GM21528 (cell line): Measurements from ENCODE around the gene TPSB2.
"Not testable (repeated sequence)": the region's sequence is repeated elsewhere in the genome, so short reads cannot be mapped to it uniquely, and the experiment has no call there.

Source experiments
- ATAC-seq: cut with Tn5 transposase; IDR thresholded peaks from one replicate; pipeline ENCODE4 v1.9.1; 2021; ENCODE audit warnings: mild to moderate bottlenecking, moderate library complexity; ENCODE audit not compliant: unreplicated experiment, low FRiP score

The TPSB2 gene

GRCh38 chr16:1209081-1209480 is 20.9 kb downstream of the TPSB2 start:
- no peak for ATAC-seq

- ATAC-seq = no peak
Observed at GRCh38 chr16:1208239-1208830, 21.6 kb downstream of the TPSB2 start.

DNA sequence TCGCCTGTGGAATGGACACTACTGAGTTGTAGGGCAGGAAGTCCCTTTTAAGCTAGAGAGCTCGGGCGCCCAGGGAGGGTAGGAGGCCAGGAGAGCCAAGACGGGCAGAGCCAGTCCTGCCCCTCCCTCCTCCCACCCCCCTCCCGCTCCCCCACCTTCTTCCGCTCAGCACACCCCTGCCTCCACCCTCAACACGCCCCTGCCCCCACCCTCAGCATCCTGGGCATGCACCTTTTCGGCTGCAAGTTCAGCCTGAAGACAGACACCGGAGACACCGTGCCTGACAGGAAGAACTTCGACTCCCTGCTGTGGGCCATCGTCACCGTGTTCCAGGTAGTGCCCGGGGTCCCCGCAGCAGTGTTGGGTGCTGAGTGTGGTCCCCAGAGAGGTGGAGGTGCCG is 23.2 kb downstream of the TPSB2 start:
- ATAC-seq = no peak

DNA sequence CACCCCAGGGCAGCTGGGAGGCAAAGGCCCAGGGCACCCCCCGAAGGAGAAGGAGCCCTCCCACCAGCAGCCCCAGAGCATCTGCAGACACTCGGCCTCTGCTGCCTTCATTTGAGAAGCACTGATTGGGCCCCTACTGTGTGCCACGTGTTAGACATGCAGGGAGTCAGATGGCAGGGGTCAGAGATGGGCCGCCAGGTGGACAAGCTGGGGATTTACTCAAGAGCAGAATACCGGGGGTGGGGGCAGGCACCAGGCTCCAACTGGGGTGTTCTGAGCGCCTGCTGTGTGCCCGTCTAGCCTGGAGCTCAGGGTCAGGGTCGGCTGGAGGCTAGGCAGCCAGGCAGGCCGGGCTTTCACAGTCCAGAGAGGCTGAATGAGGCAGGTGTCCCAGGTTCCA is 23.7 kb downstream of the TPSB2 start:
- ATAC-seq = no peak

DNA sequence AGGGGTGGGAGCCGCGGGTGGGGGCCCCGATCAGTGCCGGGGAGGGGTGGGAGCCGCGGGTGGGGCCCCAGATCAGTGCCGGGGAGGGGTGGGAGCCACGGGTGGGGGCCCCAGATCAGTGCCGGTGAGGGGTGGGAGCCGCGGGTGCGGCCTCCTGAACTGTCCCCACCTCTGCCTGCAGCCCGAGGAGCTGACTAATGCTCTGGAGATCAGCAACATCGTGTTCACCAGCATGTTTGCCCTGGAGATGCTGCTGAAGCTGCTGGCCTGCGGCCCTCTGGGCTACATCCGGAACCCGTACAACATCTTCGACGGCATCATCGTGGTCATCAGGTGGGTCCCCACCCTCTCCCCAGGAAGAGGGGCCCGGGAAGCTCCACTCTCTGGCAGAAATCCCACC is 25.1 kb downstream of the TPSB2 start:
- ATAC-seq = no peak

DNA sequence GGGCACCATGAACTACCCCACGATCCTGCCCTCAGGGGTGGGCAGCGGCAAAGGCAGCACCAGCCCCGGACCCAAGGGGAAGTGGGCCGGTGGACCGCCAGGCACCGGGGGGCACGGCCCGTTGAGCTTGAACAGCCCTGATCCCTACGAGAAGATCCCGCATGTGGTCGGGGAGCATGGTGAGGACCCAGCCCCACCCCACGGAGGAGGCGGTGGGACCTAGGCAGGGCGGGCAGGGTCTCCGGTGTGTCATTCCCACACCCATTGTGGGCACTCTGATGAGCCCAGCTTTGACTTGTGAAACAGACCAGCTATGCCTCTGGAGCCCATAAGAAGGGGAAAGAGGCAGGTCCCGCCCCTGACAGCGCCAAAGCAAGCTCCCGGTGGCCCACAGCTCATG is 27.7 kb downstream of the TPSB2 start:
- no peak for ATAC-seq

GRCh38 chr16:1201444-1201843 is 28.5 kb downstream of the TPSB2 start:
- no peak for ATAC-seq

GRCh38 chr16:1200014-1200627 is 29.9 kb downstream of the TPSB2 start:
- ATAC-seq = no peak

GRCh38 chr16:1199347-1200013 is 30.5 kb downstream of the TPSB2 start:
- no peak for ATAC-seq

GRCh38 chr16:1198671-1199346 is 31.2 kb downstream of the TPSB2 start:
- not testable (repeated sequence) for ATAC-seq

DNA sequence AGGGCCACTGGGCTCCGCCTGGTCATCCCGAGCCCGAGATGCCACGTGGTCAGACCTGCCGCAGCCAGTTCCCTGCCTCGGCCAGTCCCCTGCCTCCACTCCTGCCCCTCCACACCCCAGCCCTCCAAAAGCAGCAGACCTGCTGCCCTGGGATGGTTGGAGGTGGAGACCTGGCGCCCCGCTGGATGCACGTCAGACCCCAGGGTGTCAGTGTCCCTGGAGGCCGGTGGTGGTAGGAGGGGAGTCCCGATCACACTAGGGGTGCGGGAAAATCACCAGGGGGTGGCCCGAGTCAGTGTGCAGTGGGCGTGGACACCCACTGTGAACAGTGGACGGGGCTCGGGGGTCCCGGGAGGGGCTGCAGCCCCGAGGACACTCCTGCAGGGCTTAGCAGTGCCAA is 31.8 kb downstream of the TPSB2 start:
- ATAC-seq = no peak

DNA sequence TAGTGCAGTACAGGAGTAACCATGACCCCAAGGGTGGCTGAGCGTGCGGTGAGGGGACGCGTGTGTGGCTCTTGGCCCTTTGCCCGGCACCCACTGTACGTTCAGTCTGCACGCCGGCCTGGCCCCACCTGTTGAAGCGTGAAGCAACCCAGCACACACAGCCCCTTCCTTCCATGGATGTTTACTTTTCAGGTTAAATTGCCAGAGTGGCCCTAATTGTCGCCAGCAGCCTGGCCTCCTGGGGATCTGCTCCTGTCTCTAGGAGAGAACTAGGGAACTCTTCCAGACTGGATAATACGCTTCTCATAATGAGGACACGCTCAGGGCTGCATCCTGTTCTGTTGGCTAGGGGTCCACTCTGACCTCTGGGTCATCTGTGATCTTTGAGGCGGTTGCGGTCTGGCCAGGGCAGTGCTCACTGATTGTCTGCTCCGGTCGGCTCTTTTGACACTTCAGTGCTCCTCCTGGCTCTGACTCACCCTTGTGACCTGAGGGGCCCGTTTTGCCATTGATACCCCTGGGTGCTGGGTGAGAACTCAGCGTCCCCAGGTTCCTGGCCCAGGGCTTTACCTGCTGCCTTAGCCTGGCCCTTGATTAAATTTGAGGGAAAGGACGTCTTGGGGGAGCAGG is 32.6 kb downstream of the TPSB2 start:
- ATAC-seq = no peak

DNA sequence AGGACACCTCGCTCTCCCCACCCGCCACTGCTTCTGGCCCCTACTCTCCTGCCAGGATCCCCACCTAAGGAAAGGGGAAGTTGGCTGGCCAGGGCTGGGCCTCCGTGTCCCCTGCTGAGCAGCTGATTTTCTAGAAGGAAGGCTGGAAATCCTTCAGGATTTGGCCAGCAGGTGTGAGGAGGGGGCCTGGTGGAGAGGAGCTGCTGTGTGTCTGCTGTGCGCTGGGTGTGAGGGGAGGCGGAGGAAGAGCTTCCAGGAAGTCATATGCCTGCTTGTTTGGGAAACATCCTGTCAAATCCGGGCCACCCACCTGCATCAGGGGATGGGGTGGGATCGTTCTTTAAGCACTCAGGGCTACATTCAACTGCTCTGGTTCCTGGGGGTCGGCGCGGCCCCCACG is 33.5 kb downstream of the TPSB2 start:
- ATAC-seq = no peak

DNA sequence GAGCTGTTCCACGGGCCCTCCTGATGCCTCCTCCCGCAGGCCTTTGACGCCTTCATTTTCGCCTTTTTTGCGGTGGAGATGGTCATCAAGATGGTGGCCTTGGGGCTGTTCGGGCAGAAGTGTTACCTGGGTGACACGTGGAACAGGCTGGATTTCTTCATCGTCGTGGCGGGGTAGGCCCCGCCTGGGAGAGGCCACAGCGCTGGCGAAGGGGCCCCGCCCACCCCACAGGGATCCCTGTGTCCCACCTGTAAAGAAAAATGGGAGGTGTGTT is 34.7 kb downstream of the TPSB2 start:
- ATAC-seq = no peak

GRCh38 chr16:1194665-1195392 is 35.2 kb downstream of the TPSB2 start:
- no peak for ATAC-seq

GRCh38 chr16:1193825-1194581 is 36.0 kb downstream of the TPSB2 start:
- no peak for ATAC-seq

GRCh38 chr16:1193143-1193824 is 36.7 kb downstream of the TPSB2 start:
- no peak for ATAC-seq

GRCh38 chr16:1192384-1193073 is 37.5 kb downstream of the TPSB2 start:
- no peak for ATAC-seq

DNA sequence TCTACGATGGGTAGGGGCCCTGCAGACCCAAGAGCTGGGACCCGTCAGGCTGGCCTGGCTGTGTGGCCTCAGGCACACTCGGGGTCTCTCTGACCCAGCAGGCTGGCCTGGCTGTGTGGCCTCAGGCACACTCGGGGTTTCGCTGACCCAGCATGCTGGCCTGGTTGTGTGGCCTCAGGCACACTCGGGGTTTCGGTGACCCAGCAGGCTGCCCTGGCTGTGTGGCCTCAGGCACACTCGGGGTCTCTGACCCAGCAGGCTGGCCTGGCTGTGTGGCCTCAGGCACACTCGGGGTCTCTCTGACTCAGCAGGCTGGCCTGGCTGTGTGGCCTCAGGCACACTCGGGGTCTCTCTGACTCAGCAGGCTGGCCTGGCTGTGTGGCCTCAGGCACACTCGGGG is 39.2 kb downstream of the TPSB2 start:
- ATAC-seq = not testable (repeated sequence)
